ENCODE data around the gene ECSIT.

- TF ChIP-seq, protein P1, sequence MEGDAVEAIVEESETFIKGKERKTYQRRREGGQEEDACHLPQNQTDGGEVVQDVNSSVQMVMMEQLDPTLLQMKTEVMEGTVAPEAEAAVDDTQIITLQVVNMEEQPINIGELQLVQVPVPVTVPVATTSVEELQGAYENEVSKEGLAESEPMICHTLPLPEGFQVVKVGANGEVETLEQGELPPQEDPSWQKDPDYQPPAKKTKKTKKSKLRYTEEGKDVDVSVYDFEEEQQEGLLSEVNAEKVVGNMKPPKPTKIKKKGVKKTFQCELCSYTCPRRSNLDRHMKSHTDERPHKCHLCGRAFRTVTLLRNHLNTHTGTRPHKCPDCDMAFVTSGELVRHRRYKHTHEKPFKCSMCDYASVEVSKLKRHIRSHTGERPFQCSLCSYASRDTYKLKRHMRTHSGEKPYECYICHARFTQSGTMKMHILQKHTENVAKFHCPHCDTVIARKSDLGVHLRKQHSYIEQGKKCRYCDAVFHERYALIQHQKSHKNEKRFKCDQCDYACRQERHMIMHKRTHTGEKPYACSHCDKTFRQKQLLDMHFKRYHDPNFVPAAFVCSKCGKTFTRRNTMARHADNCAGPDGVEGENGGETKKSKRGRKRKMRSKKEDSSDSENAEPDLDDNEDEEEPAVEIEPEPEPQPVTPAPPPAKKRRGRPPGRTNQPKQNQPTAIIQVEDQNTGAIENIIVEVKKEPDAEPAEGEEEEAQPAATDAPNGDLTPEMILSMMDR (IDR thresholded peaks at IDR 0.05 in 2 of 3, conservative IDR thresholded peaks at IDR 0.05 in 1 of 3; ENCODE audit: borderline replicate concordance in 1 of 3, insufficient read depth in 1 of 3, low read depth in 2 of 3, low read length in 2 of 3), result no peak
- TF ChIP-seq YY1 (IDR thresholded peaks at IDR 0.05; ENCODE audit: extremely low read depth, insufficient replicate concordance, low read depth, low read length), result no peak
- no peak for TF ChIP-seq RAD21 (IDR thresholded peaks at IDR 0.05; ENCODE audit: low read depth)
These were observed 48.8 kb downstream of the ECSIT start for GRCh38 chr19:11479898-11480714.
